HuH-7.5 (cell line): ENCODE data around the gene ATRNL1.
"Not testable (repeated sequence)": the region's sequence is repeated elsewhere in the genome, so short reads cannot be mapped to it uniquely, and the experiment has no call there.

Experiments
- DNase-seq: peaks from one replicate; pipeline ENCODE4 v3.0.0; 2011; ENCODE audit warnings: low spot score

Gene ATRNL1

GRCh38 chr10:115624448-115624847, 531.3 kb downstream of the ATRNL1 start:
- peak; percentile 8 for DNase-seq

GRCh38 chr10:115628616-115629015, 535.5 kb downstream of the ATRNL1 start:
- DNase-seq, result no peak

GRCh38 chr10:115638246-115638645, 545.1 kb downstream of the ATRNL1 start:
- no peak for DNase-seq

GRCh38 chr10:115649217-115649616, 556.1 kb downstream of the ATRNL1 start:
- DNase-seq, result no peak

- peak; percentile 3 for DNase-seq
Measured at GRCh38 chr10:115653473-115653872, 560.3 kb downstream of the ATRNL1 start.

- DNase-seq, result no peak
Measured at GRCh38 chr10:115654961-115655360, 561.8 kb downstream of the ATRNL1 start.

- no peak for DNase-seq
Measured at GRCh38 chr10:115657161-115657860, 564.1 kb downstream of the ATRNL1 start.

- DNase-seq, result no peak
Measured at GRCh38 chr10:115659616-115660015, 566.5 kb downstream of the ATRNL1 start.

GRCh38 chr10:115660391-115660790, 567.2 kb downstream of the ATRNL1 start:
- no peak for DNase-seq

- DNase-seq, result no peak
Measured at GRCh38 chr10:115662422-115662821, 569.3 kb downstream of the ATRNL1 start.

GRCh38 chr10:115665549-115665948, 572.4 kb downstream of the ATRNL1 start:
- no peak for DNase-seq

GRCh38 chr10:115674496-115674895, 581.3 kb downstream of the ATRNL1 start:
- no peak for DNase-seq

GRCh38 chr10:115696747-115697146, 603.6 kb downstream of the ATRNL1 start:
- DNase-seq, result no peak

- no peak for DNase-seq
Measured at GRCh38 chr10:115706026-115706425, 612.9 kb downstream of the ATRNL1 start.

- peak; percentile 1 for DNase-seq
Measured at GRCh38 chr10:115706488-115707076, 613.4 kb downstream of the ATRNL1 start.

- DNase-seq, result no peak
Measured at GRCh38 chr10:115710136-115710535, 617.0 kb downstream of the ATRNL1 start.

GRCh38 chr10:115711306-115711705, 618.1 kb downstream of the ATRNL1 start:
- DNase-seq, result no peak

GRCh38 chr10:115720121-115720520, 627.0 kb downstream of the ATRNL1 start:
- DNase-seq, result no peak

GRCh38 chr10:115727129-115727528, 634.0 kb downstream of the ATRNL1 start:
- DNase-seq, result no peak

GRCh38 chr10:115744089-115744488, 650.9 kb downstream of the ATRNL1 start:
- DNase-seq, result no peak

- no peak for DNase-seq
Measured at GRCh38 chr10:115745943-115746342, 652.8 kb downstream of the ATRNL1 start.

- no peak for DNase-seq
Measured at GRCh38 chr10:115747811-115748210, 654.6 kb downstream of the ATRNL1 start.

- DNase-seq, result not testable (repeated sequence)
Measured at GRCh38 chr10:115758488-115758887, 665.3 kb downstream of the ATRNL1 start.

GRCh38 chr10:115760131-115760530, 667.0 kb downstream of the ATRNL1 start:
- DNase-seq, result no peak
